ENCODE results near the gene CPEB2.

DNA sequence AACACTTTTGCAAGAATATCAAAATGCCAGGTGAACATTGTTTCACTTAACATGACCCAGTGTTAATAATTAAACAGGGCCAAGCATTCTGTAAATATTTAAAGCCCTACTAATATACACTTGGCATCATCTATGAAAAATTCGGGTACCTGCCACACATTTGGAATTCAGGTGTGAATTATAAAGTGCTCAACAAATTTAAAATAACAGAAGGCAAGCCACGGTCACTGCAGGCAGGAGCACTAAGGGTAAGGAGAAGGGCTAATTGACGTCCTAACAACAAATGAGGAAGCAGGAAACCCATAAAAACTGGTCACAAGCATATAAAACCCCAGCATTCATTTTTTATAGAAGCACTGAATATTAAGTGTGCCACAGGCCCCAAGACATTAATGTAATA lies 43.8 kb upstream of the CPEB2 start:
- TF ChIP-seq CTCF (IDR thresholded peaks at IDR 0.05) = no peak
- TF ChIP-seq POLR2A (IDR thresholded peaks at IDR 0.05) = no peak
